WERI-Rb-1 (cell line): ENCODE results near the gene NPR3.

Experiments
- DNase-seq: peaks from one replicate; pipeline ENCODE4 v3.0.0-alpha.2; 2020
- H3K27ac ChIP-seq: fragments of 250-450 bp; sonication (Bioruptor Pico); 2 replicates; pipeline ENCODE4 v1.5.1; 2020; ENCODE audit warnings: mild to moderate bottlenecking, moderate library complexity
- H3K27me3 ChIP-seq: fragments of 250-450 bp; sonication (Bioruptor Pico); 2 replicates; pipeline ENCODE4 v1.5.1; 2021; ENCODE audit warnings: mild to moderate bottlenecking, low read depth, moderate library complexity; ENCODE audit not compliant: insufficient read depth, severe bottlenecking
- H3K36me3 ChIP-seq: fragments of 250-450 bp; sonication (Bioruptor Pico); 2 replicates; pipeline ENCODE4 v1.5.1; 2020; ENCODE audit warnings: mild to moderate bottlenecking, moderate library complexity
- H3K4me3 ChIP-seq: 2 replicates; pipeline ENCODE4 v1.5.1; 2011; ENCODE audit warnings: low read depth, mild to moderate bottlenecking, control low read depth, low read length
- H3K9me3 ChIP-seq: fragments of 250-450 bp; sonication (Bioruptor Pico); 2 replicates; pipeline ENCODE4 v1.5.1; 2021; ENCODE audit warnings: mild to moderate bottlenecking, moderate library complexity; ENCODE audit not compliant: severe bottlenecking
- TF ChIP-seq, protein P1 (sequence below): IDR thresholded peaks from 2 replicates; pipeline ENCODE4 v1.5.1; 2011; ENCODE audit warnings: low read depth, mild to moderate bottlenecking, control low read depth, inconsistent platforms, low read length

NPR3 gene, protein sequence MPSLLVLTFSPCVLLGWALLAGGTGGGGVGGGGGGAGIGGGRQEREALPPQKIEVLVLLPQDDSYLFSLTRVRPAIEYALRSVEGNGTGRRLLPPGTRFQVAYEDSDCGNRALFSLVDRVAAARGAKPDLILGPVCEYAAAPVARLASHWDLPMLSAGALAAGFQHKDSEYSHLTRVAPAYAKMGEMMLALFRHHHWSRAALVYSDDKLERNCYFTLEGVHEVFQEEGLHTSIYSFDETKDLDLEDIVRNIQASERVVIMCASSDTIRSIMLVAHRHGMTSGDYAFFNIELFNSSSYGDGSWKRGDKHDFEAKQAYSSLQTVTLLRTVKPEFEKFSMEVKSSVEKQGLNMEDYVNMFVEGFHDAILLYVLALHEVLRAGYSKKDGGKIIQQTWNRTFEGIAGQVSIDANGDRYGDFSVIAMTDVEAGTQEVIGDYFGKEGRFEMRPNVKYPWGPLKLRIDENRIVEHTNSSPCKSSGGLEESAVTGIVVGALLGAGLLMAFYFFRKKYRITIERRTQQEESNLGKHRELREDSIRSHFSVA

DNA sequence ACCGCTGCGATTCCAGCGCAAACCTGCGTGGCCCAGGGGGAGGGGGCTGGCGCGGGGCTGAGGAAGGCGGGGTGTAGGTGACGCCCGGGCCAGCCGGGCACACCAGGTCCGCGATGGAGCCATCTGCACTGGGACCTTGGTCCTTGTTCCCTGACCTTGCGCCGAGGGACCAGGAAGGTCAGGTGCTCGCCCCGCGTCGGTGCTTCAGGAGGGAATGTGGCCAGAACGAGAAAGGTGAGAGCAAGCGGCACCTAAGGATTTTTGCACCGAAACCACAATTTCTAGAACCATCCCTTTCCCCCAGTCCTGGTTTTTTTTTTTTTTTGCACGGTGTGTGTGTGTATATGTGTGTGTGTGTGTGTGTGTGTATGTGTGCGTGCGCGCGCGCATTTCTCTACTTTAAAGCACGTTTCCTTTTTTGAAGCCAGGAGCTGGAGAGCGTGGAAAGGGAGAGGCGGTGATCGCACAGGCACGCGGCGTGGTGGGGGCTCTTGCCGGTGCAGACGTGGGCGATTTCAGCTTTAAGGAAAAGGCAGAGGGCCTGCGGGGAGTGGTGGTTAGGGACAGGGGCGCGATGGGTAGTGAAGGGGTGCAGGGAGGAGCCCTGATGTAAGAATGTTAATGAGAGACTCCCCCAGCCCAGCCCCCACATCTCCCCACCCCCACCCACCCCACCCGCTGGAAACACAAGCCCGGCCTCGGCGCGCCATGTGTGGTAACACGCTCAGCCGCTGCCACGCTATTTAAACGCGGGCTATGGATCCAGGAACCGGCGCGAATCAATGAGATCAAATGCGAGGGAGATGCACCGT lies at the start of gene NPR3:
Gene NPR3 (plus strand): TSS at position 772 of the 812 bp plus-strand sequence. CDS start 456 bp downstream, outside the sequence.
- H3K27ac ChIP-seq, result no peak within 1 kb of the TSS
- H3K4me3 ChIP-seq, result peak within 1 kb of the TSS; percentile 2
- peaks cover 15% of the 10 kb centered on the region for H3K9me3 ChIP-seq
- peaks cover 95% of the 10 kb centered on the region for H3K27me3 ChIP-seq
- TF ChIP-seq, protein P1, sequence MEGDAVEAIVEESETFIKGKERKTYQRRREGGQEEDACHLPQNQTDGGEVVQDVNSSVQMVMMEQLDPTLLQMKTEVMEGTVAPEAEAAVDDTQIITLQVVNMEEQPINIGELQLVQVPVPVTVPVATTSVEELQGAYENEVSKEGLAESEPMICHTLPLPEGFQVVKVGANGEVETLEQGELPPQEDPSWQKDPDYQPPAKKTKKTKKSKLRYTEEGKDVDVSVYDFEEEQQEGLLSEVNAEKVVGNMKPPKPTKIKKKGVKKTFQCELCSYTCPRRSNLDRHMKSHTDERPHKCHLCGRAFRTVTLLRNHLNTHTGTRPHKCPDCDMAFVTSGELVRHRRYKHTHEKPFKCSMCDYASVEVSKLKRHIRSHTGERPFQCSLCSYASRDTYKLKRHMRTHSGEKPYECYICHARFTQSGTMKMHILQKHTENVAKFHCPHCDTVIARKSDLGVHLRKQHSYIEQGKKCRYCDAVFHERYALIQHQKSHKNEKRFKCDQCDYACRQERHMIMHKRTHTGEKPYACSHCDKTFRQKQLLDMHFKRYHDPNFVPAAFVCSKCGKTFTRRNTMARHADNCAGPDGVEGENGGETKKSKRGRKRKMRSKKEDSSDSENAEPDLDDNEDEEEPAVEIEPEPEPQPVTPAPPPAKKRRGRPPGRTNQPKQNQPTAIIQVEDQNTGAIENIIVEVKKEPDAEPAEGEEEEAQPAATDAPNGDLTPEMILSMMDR, result no peak
- DNase-seq, result no peak
- H3K36me3 ChIP-seq, result no peaks in the 10 kb centered on the region

DNA sequence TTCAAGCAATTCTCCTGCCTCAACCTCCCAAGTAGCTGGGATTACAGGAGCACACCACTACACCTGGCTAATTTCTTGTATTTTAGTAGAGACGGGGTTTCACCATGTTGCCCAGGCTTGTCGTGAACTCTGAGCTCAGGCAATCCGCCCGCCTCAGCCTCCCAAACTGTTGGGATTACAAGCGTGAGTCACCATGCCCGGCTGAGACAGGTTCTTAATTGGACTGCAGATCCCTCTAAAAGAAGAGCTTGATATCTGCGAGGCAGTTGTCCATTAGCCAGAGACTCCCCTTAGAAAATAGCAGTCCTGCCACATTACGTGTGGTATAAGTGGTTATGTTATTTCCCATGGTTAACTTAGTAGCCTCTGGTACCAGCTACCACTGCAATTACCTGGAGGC lies 46.6 kb upstream of the NPR3 start:
- Histone ChIP-seq H3K27me3 (peaks cover 62% of the 10 kb centered on the region), H3K36me3 (no peaks in the 10 kb centered on the region), H3K4me3 (no peak overlapping the region), H3K27ac (no peak overlapping the region), H3K9me3 (peaks cover 5% of the 10 kb centered on the region)
- TF ChIP-seq, protein P1, result no peak
- DNase-seq, result no peak

DNA sequence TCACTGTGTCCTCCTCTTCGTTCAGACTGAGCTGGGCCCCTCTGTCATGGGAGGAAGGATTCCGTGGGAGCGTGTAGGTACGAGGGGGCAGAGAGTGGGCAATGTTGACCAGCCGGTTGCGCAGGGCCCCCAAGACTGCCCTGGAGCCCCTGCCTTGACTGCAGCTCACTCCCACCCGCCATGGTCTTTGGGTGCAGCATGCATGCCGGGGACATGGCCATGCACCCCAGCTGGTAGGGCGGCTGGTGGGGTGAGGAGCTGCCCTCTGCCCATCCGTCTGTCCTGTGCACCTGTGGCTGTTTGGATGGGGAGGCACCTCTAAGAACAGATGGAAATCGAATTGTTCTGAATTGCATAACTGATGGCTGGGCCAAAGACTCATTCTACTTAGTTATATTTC lies 42.6 kb upstream of the NPR3 start:
- Histone ChIP-seq H3K36me3 (no peaks in the 10 kb centered on the region), H3K27me3 (peaks cover 94% of the 10 kb centered on the region), H3K27ac (no peak overlapping the region), H3K9me3 (peaks cover 13% of the 10 kb centered on the region), H3K4me3 (no peak overlapping the region)
- TF ChIP-seq, protein P1, result no peak
- no peak for DNase-seq

DNA sequence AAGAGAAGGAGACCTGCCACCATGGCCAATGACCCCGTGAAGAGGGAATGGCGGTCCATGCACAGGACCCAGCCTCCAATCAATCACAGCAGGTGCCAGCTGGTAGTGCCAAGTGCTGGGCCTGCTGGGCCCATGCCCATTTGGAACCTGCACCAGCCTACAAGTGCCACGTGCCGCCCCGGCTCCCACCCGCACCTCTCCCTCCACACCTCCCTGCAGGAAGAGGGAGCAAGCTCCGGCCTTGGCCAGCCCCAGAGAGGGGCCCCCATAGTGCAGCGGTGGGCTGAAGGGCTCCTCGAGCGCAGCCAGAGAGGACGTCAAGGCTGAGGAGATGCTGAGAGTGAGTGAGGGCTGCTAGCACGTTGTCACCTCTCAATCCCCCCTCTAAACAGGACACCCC lies 37.8 kb upstream of the NPR3 start:
- H3K27ac ChIP-seq, result no peak overlapping the region

DNA sequence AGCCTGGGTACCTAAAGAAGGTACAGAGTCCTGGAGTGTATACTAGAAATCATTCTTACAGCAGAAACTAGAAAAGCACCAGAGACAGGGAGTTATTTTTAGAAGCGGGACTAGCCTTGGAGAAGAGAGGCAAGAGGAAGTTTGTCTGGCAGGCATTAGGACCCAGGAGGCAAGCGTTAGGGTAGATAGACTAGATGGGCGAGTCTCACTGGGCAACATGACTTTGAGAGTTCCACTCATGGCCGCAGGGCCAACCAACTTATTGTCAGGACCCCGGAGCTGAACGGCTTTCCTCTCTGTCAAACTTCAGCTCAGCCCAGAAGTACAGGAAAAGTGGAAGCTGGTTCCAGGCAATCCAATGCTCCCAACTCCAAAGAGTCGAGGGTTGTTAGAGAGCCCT lies 34.1 kb upstream of the NPR3 start:
- no peak for DNase-seq
- Histone ChIP-seq H3K27me3 (peaks cover 74% of the 10 kb centered on the region), H3K9me3 (peaks cover 8% of the 10 kb centered on the region), H3K4me3 (no peak overlapping the region), H3K27ac (no peak overlapping the region), H3K36me3 (no peaks in the 10 kb centered on the region)
- TF ChIP-seq, protein P1, result no peak

More for the DNA sequence above, 37.8 kb upstream of the NPR3 start:
- TF ChIP-seq, protein P1, result no peak
- Histone ChIP-seq H3K4me3 (no peak overlapping the region), H3K27me3 (peaks cover 88% of the 10 kb centered on the region), H3K9me3 (peaks cover 13% of the 10 kb centered on the region), H3K36me3 (no peaks in the 10 kb centered on the region)
- no peak for DNase-seq
